ENCODE measurements around the gene MLXIP.

MLXIP gene

GRCh38 chr12:122129131-122129530 lies 50.6 kb downstream of the MLXIP start:
- no peak for DNase-seq (ENCODE audit: insufficient read length, low spot score)
- no peak for FAIRE-seq
- TF ChIP-seq CTCF (IDR thresholded peaks at IDR 0.05; ENCODE audit: insufficient read depth, missing control alignments): no peak

- no peak for TF ChIP-seq CTCF (IDR thresholded peaks at IDR 0.05; ENCODE audit: insufficient read depth, missing control alignments)
- FAIRE-seq (no peak), DNase-seq (ENCODE audit: insufficient read length, low spot score) (no peak)
Observed at GRCh38 chr12:122130150-122130549, 51.6 kb downstream of the MLXIP start.

- no peak for TF ChIP-seq CTCF (IDR thresholded peaks at IDR 0.05; ENCODE audit: insufficient read depth, missing control alignments)
- no peak for DNase-seq (ENCODE audit: insufficient read length, low spot score)
- FAIRE-seq: no peak
Observed at GRCh38 chr12:122133192-122133950, 54.8 kb downstream of the MLXIP start.

GRCh38 chr12:122135437-122136031 lies 57.0 kb downstream of the MLXIP start:
- DNase-seq (ENCODE audit: insufficient read length, low spot score) (no peak), FAIRE-seq (no peak)
- TF ChIP-seq CTCF (IDR thresholded peaks at IDR 0.05; ENCODE audit: insufficient read depth, missing control alignments): no peak

- no peak for TF ChIP-seq CTCF (IDR thresholded peaks at IDR 0.05; ENCODE audit: insufficient read depth, missing control alignments)
- FAIRE-seq: no peak
- DNase-seq (ENCODE audit: insufficient read length, low spot score): no peak
Observed at GRCh38 chr12:122137229-122137628, 58.7 kb downstream of the MLXIP start.

- TF ChIP-seq CTCF (IDR thresholded peaks at IDR 0.05; ENCODE audit: insufficient read depth, missing control alignments): no peak
- no peak for DNase-seq (ENCODE audit: insufficient read length, low spot score)
- no peak for FAIRE-seq
Observed at GRCh38 chr12:122137681-122138080, 59.1 kb downstream of the MLXIP start.

- TF ChIP-seq CTCF (IDR thresholded peaks at IDR 0.05; ENCODE audit: insufficient read depth, missing control alignments): no peak
- DNase-seq (ENCODE audit: insufficient read length, low spot score): no peak
- no peak for FAIRE-seq
Observed at GRCh38 chr12:122138181-122138580, 59.6 kb downstream of the MLXIP start.

All from D721Med (cell line).